OCI-LY3 (cell line): Measurements from ENCODE around the gene ORAI3.
A peak's percentile ranks its signal among the peaks of the same experiment; 100 is the strongest.
"Not testable (repeated sequence)": the region's sequence is repeated elsewhere in the genome, so short reads cannot be mapped to it uniquely, and the experiment has no call there.

Experiments
- H2AFZ ChIP-seq: fragments of 200-600, 300-600 bp; shearing (Covaris generic); 2 replicates; pipeline ENCODE4 v1.6.0; 2014; ENCODE audit warnings: antibody characterized with exemption, low read depth, low read length
- H3K27ac ChIP-seq: fragments of 200-600, 300-600 bp; sonication (generic); 2 replicates; pipeline ENCODE4 v1.5.1; 2014; ENCODE audit warnings: mild to moderate bottlenecking, low read length, moderate library complexity, mixed read lengths
- H3K27me3 ChIP-seq: fragments of 200-600, 300-600 bp; sonication (generic); 2 replicates; pipeline ENCODE4 v1.6.1; 2014; ENCODE audit warnings: low read depth, low read length, mixed read lengths
- H3K36me3 ChIP-seq: fragments of 200-600, 300-600 bp; sonication (generic); replicated peaks from 2 replicates; pipeline ENCODE3; 2014; ENCODE audit warnings: low read depth, low read length, mixed read lengths
- H3K4me1 ChIP-seq: fragments of 300-600, 200-600 bp; sonication (generic); 2 replicates; pipeline ENCODE4 v1.6.1; 2014; ENCODE audit warnings: low read length, mixed read lengths
- H3K4me2 ChIP-seq: fragments of 200-600, 300-600 bp; sonication (generic); 2 replicates; pipeline ENCODE4 v1.6.1; 2014; ENCODE audit warnings: low read length, mixed read lengths
- H3K4me3 ChIP-seq: fragments of 300-600, 200-600 bp; sonication (generic); 2 replicates; pipeline ENCODE4 v1.5.1; 2014; ENCODE audit warnings: antibody characterized with exemption, mild to moderate bottlenecking, low read length, moderate library complexity
- H3K79me2 ChIP-seq: fragments of 300-600, 200-600 bp; shearing (Covaris generic); 2 replicates; pipeline ENCODE4 v1.6.1; 2014; ENCODE audit warnings: mild to moderate bottlenecking, low read length, mixed read lengths
- H3K9ac ChIP-seq: fragments of 300-600, 200-600 bp; shearing (Covaris generic); 2 replicates; pipeline ENCODE4 v1.6.0; 2014; ENCODE audit warnings: mild to moderate bottlenecking, low read length, moderate library complexity
- H3K9me3 ChIP-seq: fragments of 200-600, 300-600 bp; shearing (Covaris generic); 2 replicates; pipeline ENCODE4 v1.6.1; 2014; ENCODE audit warnings: low read length, mixed read lengths; ENCODE audit not compliant: insufficient read depth
- H4K20me1 ChIP-seq: fragments of 200-600, 300-600 bp; sonication (generic); 2 replicates; pipeline ENCODE4 v1.6.1; 2016; ENCODE audit warnings: low read length, mixed read lengths; ENCODE audit not compliant: insufficient read depth
- CTCF ChIP-seq: fragments of 200-600, 300-600 bp; sonication (generic); IDR thresholded peaks from 2 replicates; pipeline ENCODE4 v1.5.1; 2014; ENCODE audit warnings: antibody characterized with exemption, low read length, low read depth
- EZH2phosphoT487 ChIP-seq: fragments of 200-600 bp; shearing (Covaris generic); IDR thresholded peaks from 2 replicates; pipeline ENCODE4 v1.6.1; 2018; ENCODE audit warnings: antibody characterized with exemption, mixed run types, low read depth

ORAI3 gene

GRCh38 chr16:30931068-30931650, 17.7 kb upstream of the ORAI3 start:
- TF ChIP-seq EZH2phosphoT487 (no peak), CTCF (no peak)
- H3K36me3 ChIP-seq: peaks cover 3% of the 10 kb centered on the region
- H4K20me1 ChIP-seq: no peaks in the 10 kb centered on the region

GRCh38 chr16:30934827-30935557, 13.9 kb upstream of the ORAI3 start:
- Histone ChIP-seq H3K4me3 (no peak overlapping the region), H3K4me2 (no peak overlapping the region), H3K4me1 (no peaks in the 10 kb centered on the region), H3K9me3 (no peaks in the 10 kb centered on the region), H4K20me1 (no peaks in the 10 kb centered on the region), H3K79me2 (no peaks in the 10 kb centered on the region), H3K9ac (no peak overlapping the region), H3K27me3 (no peaks in the 10 kb centered on the region), H3K27ac (no peak overlapping the region), H3K36me3 (peaks cover 3% of the 10 kb centered on the region), H2AFZ (no peak overlapping the region)
- TF ChIP-seq EZH2phosphoT487 (no peak), CTCF (peak; percentile 47)

More at GRCh38 chr16:30931068-30931650, 17.7 kb upstream of the ORAI3 start:
- no peaks in the 10 kb centered on the region for H3K9me3 ChIP-seq
- H3K4me3 ChIP-seq: no peak overlapping the region
- no peak overlapping the region for H2AFZ ChIP-seq
- no peaks in the 10 kb centered on the region for H3K79me2 ChIP-seq
- no peak overlapping the region for H3K27ac ChIP-seq
- H3K9ac ChIP-seq: no peak overlapping the region
- H3K27me3 ChIP-seq: no peaks in the 10 kb centered on the region
- H3K4me2 ChIP-seq: no peak overlapping the region
- no peaks in the 10 kb centered on the region for H3K4me1 ChIP-seq

DNA sequence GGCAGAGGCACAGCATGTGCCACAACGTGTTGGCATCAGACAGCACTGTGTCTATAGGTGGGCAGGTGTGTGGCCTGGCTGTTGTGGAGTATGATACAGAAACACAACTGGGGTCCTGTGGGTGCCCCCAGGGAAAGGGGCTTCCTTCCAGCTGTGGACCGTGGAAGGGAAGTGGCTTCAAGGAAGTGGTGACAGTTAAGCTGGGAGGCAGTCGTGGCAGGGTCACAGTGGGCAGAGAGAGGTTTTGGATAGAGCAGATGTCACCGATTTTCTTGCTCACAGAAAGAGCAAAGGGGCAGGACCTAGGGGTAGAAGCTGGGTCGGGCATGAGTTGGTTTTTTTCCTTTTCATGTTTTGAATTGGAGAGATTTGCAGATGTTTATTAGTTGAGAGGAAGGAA, 11.2 kb upstream of the ORAI3 start:
- TF ChIP-seq CTCF: no peak
- TF ChIP-seq EZH2phosphoT487: no peak
- Histone ChIP-seq H3K27ac (no peak overlapping the region), H4K20me1 (no peaks in the 10 kb centered on the region), H3K79me2 (no peaks in the 10 kb centered on the region), H3K9ac (no peak overlapping the region), H3K4me2 (no peak overlapping the region), H3K4me1 (peaks cover 9% of the 10 kb centered on the region), H3K36me3 (peaks cover 3% of the 10 kb centered on the region), H3K27me3 (no peaks in the 10 kb centered on the region), H2AFZ (no peak overlapping the region), H3K4me3 (no peak overlapping the region), H3K9me3 (no peaks in the 10 kb centered on the region)

DNA sequence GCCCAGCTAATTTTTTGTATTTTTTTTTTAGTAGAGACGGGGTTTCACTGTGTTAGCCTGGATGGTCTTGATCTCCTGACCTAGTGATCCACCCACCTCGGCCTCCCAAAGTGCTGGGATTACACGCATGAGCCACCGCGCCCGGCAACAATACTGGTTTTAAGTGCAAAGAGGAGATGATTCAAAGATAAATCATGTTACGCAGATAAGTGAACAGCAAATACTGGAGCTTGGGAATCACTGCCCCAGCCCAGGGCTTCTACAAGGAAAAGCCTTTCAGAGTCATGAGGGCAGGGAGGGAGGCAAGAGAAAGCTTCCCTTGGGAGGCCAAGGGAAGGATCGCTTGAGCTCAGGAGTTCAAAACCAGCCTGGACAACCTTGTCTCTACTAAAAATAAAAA, 9.3 kb upstream of the ORAI3 start:
- not testable (repeated sequence) for H3K4me1 ChIP-seq

More for the DNA sequence above, 9.3 kb upstream of the ORAI3 start:
- H4K20me1 ChIP-seq, H2AFZ ChIP-seq, H3K9ac ChIP-seq, H3K4me2 ChIP-seq, H3K36me3 ChIP-seq, H3K9me3 ChIP-seq, H3K27ac ChIP-seq, H3K4me3 ChIP-seq, H3K79me2 ChIP-seq, H3K27me3 ChIP-seq: not testable (repeated sequence)
